Measurements from ENCODE around the gene PPHLN1.
A peak's percentile ranks its signal among the peaks of the same experiment; 100 is the strongest.

PPHLN1 gene

DNA sequence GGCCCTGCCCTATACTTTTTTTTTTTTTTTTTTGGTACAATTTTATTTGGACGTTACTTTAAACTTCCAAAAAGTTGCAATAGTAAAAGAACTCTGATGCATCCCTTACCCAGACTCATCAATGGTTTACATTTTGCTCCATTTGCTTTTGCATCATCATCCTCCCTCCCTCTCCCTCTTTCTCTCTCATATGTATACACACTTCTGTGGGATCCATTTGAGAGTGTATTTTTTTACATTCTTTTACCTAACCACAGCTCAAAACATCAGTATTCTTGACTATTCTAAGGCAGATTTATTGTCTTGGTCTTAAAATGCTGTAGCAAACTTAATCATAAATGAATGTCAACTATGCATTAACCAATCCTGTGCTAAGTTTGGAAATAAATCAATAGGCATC, 152.0 kb downstream of the PPHLN1 start:
- Histone ChIP-seq H3K4me3 (ENCODE audit: low read depth, low read length) (no peak overlapping the region), H3K9me3 (ENCODE audit: severe bottlenecking) (no peaks in the 10 kb centered on the region), H3K27me3 (ENCODE audit: insufficient read depth, low read depth, severe bottlenecking) (no peaks in the 10 kb centered on the region), H3K27ac (no peak overlapping the region), H3K36me3 (no peaks in the 10 kb centered on the region)
- TF ChIP-seq, protein P1, sequence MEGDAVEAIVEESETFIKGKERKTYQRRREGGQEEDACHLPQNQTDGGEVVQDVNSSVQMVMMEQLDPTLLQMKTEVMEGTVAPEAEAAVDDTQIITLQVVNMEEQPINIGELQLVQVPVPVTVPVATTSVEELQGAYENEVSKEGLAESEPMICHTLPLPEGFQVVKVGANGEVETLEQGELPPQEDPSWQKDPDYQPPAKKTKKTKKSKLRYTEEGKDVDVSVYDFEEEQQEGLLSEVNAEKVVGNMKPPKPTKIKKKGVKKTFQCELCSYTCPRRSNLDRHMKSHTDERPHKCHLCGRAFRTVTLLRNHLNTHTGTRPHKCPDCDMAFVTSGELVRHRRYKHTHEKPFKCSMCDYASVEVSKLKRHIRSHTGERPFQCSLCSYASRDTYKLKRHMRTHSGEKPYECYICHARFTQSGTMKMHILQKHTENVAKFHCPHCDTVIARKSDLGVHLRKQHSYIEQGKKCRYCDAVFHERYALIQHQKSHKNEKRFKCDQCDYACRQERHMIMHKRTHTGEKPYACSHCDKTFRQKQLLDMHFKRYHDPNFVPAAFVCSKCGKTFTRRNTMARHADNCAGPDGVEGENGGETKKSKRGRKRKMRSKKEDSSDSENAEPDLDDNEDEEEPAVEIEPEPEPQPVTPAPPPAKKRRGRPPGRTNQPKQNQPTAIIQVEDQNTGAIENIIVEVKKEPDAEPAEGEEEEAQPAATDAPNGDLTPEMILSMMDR (IDR thresholded peaks at IDR 0.05; ENCODE audit: low read depth, low read length): no peak
- no peak for DNase-seq

DNA sequence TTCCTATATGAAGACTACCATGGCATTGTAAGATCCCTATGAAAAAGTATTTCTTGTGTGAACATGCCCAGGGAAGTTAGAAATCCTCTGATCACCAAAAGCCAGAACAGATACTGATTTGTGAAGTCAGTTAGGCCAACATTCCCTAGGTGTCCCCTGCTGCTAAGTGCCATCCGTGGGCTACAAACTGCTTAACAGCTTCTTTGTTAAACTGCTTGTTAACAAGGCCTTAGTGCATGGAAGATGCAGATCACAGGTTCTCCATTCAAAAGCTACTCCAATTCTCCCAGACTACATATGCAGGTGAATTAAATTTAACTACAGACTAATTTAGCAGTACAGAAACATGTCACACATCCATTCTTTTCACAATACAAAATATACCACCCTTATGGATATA, 155.4 kb downstream of the PPHLN1 start:
- Histone ChIP-seq H3K9me3 (ENCODE audit: severe bottlenecking) (no peaks in the 10 kb centered on the region), H3K27me3 (ENCODE audit: insufficient read depth, low read depth, severe bottlenecking) (peaks cover 9% of the 10 kb centered on the region), H3K27ac (no peak overlapping the region), H3K36me3 (no peaks in the 10 kb centered on the region), H3K4me3 (ENCODE audit: low read depth, low read length) (no peak overlapping the region)
- DNase-seq: no peak
- TF ChIP-seq, protein P1 (IDR thresholded peaks at IDR 0.05; ENCODE audit: low read depth, low read length): no peak

DNA sequence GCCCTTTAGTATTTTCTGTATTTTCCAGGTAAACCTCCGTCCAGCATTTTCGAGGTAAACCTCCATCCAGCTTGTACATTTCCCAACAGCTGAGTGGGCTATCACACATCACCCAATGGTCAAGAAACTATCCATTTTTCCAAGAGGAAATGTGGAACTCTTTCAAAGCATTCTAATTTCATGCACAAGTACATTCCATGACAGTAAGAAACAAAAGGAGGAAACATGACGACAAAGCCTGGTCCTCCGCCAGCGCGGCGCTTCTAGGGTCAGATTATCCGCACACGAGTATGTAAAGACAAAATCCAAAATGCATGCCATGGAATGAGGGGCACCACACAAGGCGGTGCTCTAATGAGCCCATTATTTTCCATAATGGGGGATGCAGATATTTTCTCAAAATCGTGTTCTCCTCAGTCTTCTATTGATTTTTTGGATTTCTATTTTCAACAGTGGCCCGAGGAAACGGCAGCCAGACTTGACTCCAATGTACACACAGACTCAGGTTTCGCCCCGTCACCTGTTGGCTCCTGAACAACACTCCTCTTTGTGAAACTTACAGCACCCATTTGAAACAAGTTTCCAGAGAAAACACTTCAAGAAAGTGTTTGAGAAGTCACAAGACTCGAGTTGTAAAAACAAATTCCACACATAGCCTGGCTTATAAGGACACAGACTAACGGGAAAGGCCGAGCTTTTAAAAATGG, 156.2 kb downstream of the PPHLN1 start:
- TF ChIP-seq, protein P1 (IDR thresholded peaks at IDR 0.05; ENCODE audit: low read depth, low read length): no peak
- no peaks in the 10 kb centered on the region for H3K9me3 ChIP-seq (ENCODE audit: severe bottlenecking)
- H3K4me3 ChIP-seq (ENCODE audit: low read depth, low read length): peak overlapping the region; percentile 51; the same call in 1 of the 2 replicates
- no peak overlapping the region for H3K27ac ChIP-seq
- H3K27me3 ChIP-seq (ENCODE audit: insufficient read depth, low read depth, severe bottlenecking): peaks cover 9% of the 10 kb centered on the region
- no peak for DNase-seq
- no peaks in the 10 kb centered on the region for H3K36me3 ChIP-seq

DNA sequence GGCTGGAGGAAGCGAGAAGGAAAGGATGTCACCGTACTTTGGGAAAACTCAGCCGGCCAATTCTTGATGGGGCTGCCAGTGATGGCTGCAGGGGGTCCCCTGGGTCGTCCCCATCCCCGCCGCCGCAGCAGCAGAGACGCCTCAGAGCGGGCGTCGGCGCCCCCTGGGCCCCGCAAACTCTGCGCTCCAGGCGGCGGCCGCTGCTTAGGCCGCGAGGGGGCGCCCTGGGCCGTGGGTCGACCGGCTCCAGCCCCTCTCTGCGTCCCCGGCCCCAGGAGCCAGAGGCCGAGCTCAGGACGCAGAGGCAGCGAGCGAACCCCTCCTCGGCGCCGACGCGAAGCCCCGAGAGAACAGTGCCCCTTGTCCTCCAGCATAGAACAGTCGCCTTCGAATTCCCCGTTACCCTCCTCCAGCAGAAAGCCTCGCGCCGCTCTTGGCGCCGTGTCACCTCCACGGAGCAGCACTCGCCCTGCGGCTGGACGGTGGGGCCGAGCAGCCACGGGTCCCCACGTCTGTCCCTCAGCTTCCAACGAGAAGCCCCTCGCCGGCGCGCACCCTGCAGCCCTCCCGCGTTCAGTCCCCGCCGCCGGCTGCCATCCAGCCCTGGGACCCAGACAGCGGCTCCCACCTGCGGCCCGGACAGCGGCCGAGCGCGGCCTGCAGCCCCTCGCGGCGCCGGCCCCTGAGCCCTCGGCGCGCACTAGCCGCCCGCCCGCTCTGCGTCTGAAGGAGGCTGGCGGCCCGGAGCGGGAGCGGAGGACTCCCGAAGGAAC, 157.0 kb downstream of the PPHLN1 start:
- Histone ChIP-seq H3K9me3 (ENCODE audit: severe bottlenecking) (no peaks in the 10 kb centered on the region), H3K27ac (no peak overlapping the region), H3K36me3 (no peaks in the 10 kb centered on the region), H3K27me3 (ENCODE audit: insufficient read depth, low read depth, severe bottlenecking) (peaks cover 9% of the 10 kb centered on the region), H3K4me3 (ENCODE audit: low read depth, low read length) (peak overlapping the region; percentile 51)
- peak; percentile 70 for DNase-seq
- TF ChIP-seq, protein P1 (IDR thresholded peaks at IDR 0.05; ENCODE audit: low read depth, low read length): peak; percentile 93

GRCh38 chr12:42483521-42483790, 157.5 kb downstream of the PPHLN1 start:
- H3K27me3 ChIP-seq (ENCODE audit: insufficient read depth, low read depth, severe bottlenecking): peaks cover 9% of the 10 kb centered on the region
- TF ChIP-seq, protein P1 (IDR thresholded peaks at IDR 0.05; ENCODE audit: low read depth, low read length): no peak
- H3K9me3 ChIP-seq (ENCODE audit: severe bottlenecking): no peaks in the 10 kb centered on the region
- DNase-seq: peak; percentile 27
- H3K4me3 ChIP-seq (ENCODE audit: low read depth, low read length): peak overlapping the region; percentile 51
- no peaks in the 10 kb centered on the region for H3K36me3 ChIP-seq
- H3K27ac ChIP-seq: no peak overlapping the region
